ENCODE measurements around the gene RFX1.

DNA sequence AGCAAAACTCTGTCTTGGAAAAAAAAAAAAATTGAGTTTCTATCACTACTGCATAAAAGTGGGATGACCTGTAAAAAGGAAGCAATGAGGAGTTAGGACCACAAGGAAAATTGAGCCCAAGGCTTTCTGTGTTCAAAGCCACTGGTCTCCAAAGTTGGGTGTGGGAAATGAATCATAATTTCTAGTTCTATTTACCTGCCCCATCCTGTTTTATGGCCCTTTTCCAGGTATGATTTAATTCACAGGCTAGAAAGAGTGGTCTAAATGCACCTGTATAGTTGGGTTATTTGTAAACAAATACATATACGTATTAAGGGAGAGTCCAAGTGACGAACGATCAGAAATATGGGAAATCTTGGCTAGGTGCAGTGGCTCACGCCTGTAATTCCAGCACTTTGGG lies 59.7 kb downstream of the RFX1 start:
- TF ChIP-seq, protein P1, sequence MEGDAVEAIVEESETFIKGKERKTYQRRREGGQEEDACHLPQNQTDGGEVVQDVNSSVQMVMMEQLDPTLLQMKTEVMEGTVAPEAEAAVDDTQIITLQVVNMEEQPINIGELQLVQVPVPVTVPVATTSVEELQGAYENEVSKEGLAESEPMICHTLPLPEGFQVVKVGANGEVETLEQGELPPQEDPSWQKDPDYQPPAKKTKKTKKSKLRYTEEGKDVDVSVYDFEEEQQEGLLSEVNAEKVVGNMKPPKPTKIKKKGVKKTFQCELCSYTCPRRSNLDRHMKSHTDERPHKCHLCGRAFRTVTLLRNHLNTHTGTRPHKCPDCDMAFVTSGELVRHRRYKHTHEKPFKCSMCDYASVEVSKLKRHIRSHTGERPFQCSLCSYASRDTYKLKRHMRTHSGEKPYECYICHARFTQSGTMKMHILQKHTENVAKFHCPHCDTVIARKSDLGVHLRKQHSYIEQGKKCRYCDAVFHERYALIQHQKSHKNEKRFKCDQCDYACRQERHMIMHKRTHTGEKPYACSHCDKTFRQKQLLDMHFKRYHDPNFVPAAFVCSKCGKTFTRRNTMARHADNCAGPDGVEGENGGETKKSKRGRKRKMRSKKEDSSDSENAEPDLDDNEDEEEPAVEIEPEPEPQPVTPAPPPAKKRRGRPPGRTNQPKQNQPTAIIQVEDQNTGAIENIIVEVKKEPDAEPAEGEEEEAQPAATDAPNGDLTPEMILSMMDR (IDR thresholded peaks at IDR 0.05 in 4 of 5, conservative IDR thresholded peaks at IDR 0.05 in 1 of 5) = no peak
- no peak for TF ChIP-seq POLR2A (IDR thresholded peaks at IDR 0.05)

All from gastrocnemius medialis (tissue), 4 donors.